ENCODE measurements around the gene STAT3.

The STAT3 gene

GRCh38 chr17:42275527-42276358, 112.5 kb downstream of the STAT3 start:
- ChIA-PET CTCF (interaction anchor here (0.6 to 0.9 kb wide), 2 partner anchors 147 to 256 kb away, joined by 3 read pairs; partner anchors contain the start of genes CAVIN1 and NKIRAS2), POLR2A (interaction anchor here (0.6 to 1.8 kb wide), 6 partner anchors 9 to 39 kb away, joined by 3 to 4 read pairs (median 4); no protein-coding TSS in a partner anchor)
- peak; percentile 19 for DNase-seq (ENCODE audit: extremely low spot score)
- 0 out of 2 replicates have a peak, but pooled peaks have one; percentile 28 for TF ChIP-seq FOXM1 (IDR thresholded peaks at IDR 0.05; ENCODE audit: borderline replicate concordance)
- 0 out of 2 replicates have a peak, but pooled peaks have one; percentile 8 for TF ChIP-seq ARNT (IDR thresholded peaks at IDR 0.05)
- no peak for TF ChIP-seq CTBP1 (IDR thresholded peaks at IDR 0.05; ENCODE audit: borderline replicate concordance)
- TF ChIP-seq PKNOX1 (IDR thresholded peaks at IDR 0.05) = no peak
- TF ChIP-seq ZNF384 (IDR thresholded peaks at IDR 0.05) = no peak
- TF ChIP-seq NFRKB (IDR thresholded peaks at IDR 0.05) = no peak
- TF ChIP-seq HDGF (IDR thresholded peaks at IDR 0.05; ENCODE audit: borderline replicate concordance) = no peak

- CTCF ChIA-PET = interaction anchor here (0.6 to 0.9 kb wide), 3 partner anchors 11 to 255 kb away, joined by 3 read pairs; partner anchors contain the start of genes CAVIN1 and NKIRAS2
- POLR2A ChIA-PET = interaction anchor here (0.7 to 1.8 kb wide), 5 partner anchors 8 to 39 kb away, joined by 3 to 4 read pairs (median 4); no protein-coding TSS in a partner anchor
- TF ChIP-seq ARNT (IDR thresholded peaks at IDR 0.05) (no peak), BHLHE40 (IDR thresholded peaks at IDR 0.05; ENCODE audit: borderline replicate concordance) (no peak), ZNF384 (IDR thresholded peaks at IDR 0.05) (no peak), FOXA1 (IDR thresholded peaks at IDR 0.05) (no peak), TARDBP (IDR thresholded peaks at IDR 0.05) (no peak), FOXM1 (IDR thresholded peaks at IDR 0.05; ENCODE audit: borderline replicate concordance) (no peak), LEF1 (IDR thresholded peaks at IDR 0.05; ENCODE audit: borderline replicate concordance) (no peak), SUZ12 (IDR thresholded peaks at IDR 0.05) (no peak), FOXK2 (IDR thresholded peaks at IDR 0.05) (no peak), ELF4 (IDR thresholded peaks at IDR 0.05) (no peak), L3MBTL2 (conservative IDR thresholded peaks at IDR 0.05) (no peak), CTBP1 (IDR thresholded peaks at IDR 0.05; ENCODE audit: borderline replicate concordance) (no peak), SP1 (IDR thresholded peaks at IDR 0.05) (no peak), HDGF (IDR thresholded peaks at IDR 0.05; ENCODE audit: borderline replicate concordance) (no peak), NFRKB (IDR thresholded peaks at IDR 0.05) (no peak)
- no peak for DNase-seq (ENCODE audit: extremely low spot score)
Measured at GRCh38 chr17:42274812-42275526, 113.3 kb downstream of the STAT3 start.

- TF ChIP-seq ARNT (IDR thresholded peaks at IDR 0.05) (no peak), FOXM1 (IDR thresholded peaks at IDR 0.05; ENCODE audit: borderline replicate concordance) (no peak), CTBP1 (IDR thresholded peaks at IDR 0.05; ENCODE audit: borderline replicate concordance) (no peak), HDGF (IDR thresholded peaks at IDR 0.05; ENCODE audit: borderline replicate concordance) (no peak), SUZ12 (IDR thresholded peaks at IDR 0.05) (no peak), PKNOX1 (IDR thresholded peaks at IDR 0.05) (no peak), FOXA1 (IDR thresholded peaks at IDR 0.05) (no peak), SP1 (IDR thresholded peaks at IDR 0.05) (no peak), ZNF384 (IDR thresholded peaks at IDR 0.05) (no peak), NFRKB (IDR thresholded peaks at IDR 0.05) (no peak), L3MBTL2 (conservative IDR thresholded peaks at IDR 0.05) (no peak), TARDBP (IDR thresholded peaks at IDR 0.05) (no peak)
- CTCF ChIA-PET = interaction anchor here (0.6 kb wide), 1 partner anchor 10 kb away, joined by 3 read pairs; no protein-coding TSS in a partner anchor
- POLR2A ChIA-PET = no interaction called here
- DNase-seq (ENCODE audit: extremely low spot score) = no peak
Measured at GRCh38 chr17:42274253-42274542, 114.0 kb downstream of the STAT3 start.

- no peak for DNase-seq (ENCODE audit: extremely low spot score)
- ChIA-PET POLR2A (no interaction called here), CTCF (no interaction called here)
- TF ChIP-seq FOXA1 (IDR thresholded peaks at IDR 0.05) (no peak), BHLHE40 (IDR thresholded peaks at IDR 0.05; ENCODE audit: borderline replicate concordance) (no peak), SP1 (IDR thresholded peaks at IDR 0.05) (no peak), ELF4 (IDR thresholded peaks at IDR 0.05) (no peak), CTBP1 (IDR thresholded peaks at IDR 0.05; ENCODE audit: borderline replicate concordance) (no peak), ZNF384 (IDR thresholded peaks at IDR 0.05) (no peak), FOXM1 (IDR thresholded peaks at IDR 0.05; ENCODE audit: borderline replicate concordance) (no peak), PKNOX1 (IDR thresholded peaks at IDR 0.05) (no peak), SUZ12 (IDR thresholded peaks at IDR 0.05) (no peak), LEF1 (IDR thresholded peaks at IDR 0.05; ENCODE audit: borderline replicate concordance) (no peak), ARNT (IDR thresholded peaks at IDR 0.05) (no peak), HDGF (IDR thresholded peaks at IDR 0.05; ENCODE audit: borderline replicate concordance) (no peak), TARDBP (IDR thresholded peaks at IDR 0.05) (no peak), FOXK2 (IDR thresholded peaks at IDR 0.05) (no peak), L3MBTL2 (conservative IDR thresholded peaks at IDR 0.05) (no peak)
Measured at GRCh38 chr17:42273474-42274252, 114.6 kb downstream of the STAT3 start.

Measured in HEK293T (cell line).